ENCODE results near the gene MATN4. TPM values are rescaled to one million over a fixed set of nuclear protein-coding genes. Genes with fewer than 3 reads are reported as not detected.
A peak's percentile ranks its signal among the peaks of the same experiment; 100 is the strongest.

Gene MATN4
- polyA plus RNA-seq, 10 donors = 0.34 to 2.5 (median 0.63) TPM

GRCh38 chr20:45290677-45291355 is 17.3 kb downstream of the MATN4 start:
- peak; percentile 44 to 80 (median 54) for DNase-seq

GRCh38 chr20:45289942-45290676 is 18.0 kb downstream of the MATN4 start:
- DNase-seq = peak in 1 of 3 donors; percentile 39

- no peak for DNase-seq
These were observed 19.2 kb downstream of the MATN4 start for GRCh38 chr20:45288860-45289259.

GRCh38 chr20:45288376-45288775 is 19.7 kb downstream of the MATN4 start:
- no peak for DNase-seq

GRCh38 chr20:45283551-45284057 is 24.5 kb downstream of the MATN4 start:
- DNase-seq = no peak

GRCh38 chr20:45282700-45283550 is 25.2 kb downstream of the MATN4 start:
- DNase-seq = no peak

GRCh38 chr20:45279992-45280391 is 28.1 kb downstream of the MATN4 start:
- no peak for DNase-seq

GRCh38 chr20:45275338-45275737 is 32.8 kb downstream of the MATN4 start:
- DNase-seq = no peak

GRCh38 chr20:45269754-45270270 is 38.3 kb downstream of the MATN4 start:
- no peak for DNase-seq

GRCh38 chr20:45269056-45269455 is 39.0 kb downstream of the MATN4 start:
- DNase-seq = no peak

GRCh38 chr20:45268531-45268930 is 39.6 kb downstream of the MATN4 start:
- no peak for DNase-seq

GRCh38 chr20:45266977-45267376 is 41.1 kb downstream of the MATN4 start:
- DNase-seq = no peak

GRCh38 chr20:45263556-45264266 is 44.4 kb downstream of the MATN4 start:
- DNase-seq = no peak

GRCh38 chr20:45258664-45259063 is 49.4 kb downstream of the MATN4 start:
- no peak for DNase-seq

GRCh38 chr20:45258259-45258658 is 49.8 kb downstream of the MATN4 start:
- no peak for DNase-seq

GRCh38 chr20:45257711-45258110 is 50.4 kb downstream of the MATN4 start:
- no peak for DNase-seq

GRCh38 chr20:45257161-45257560 is 50.9 kb downstream of the MATN4 start:
- DNase-seq = no peak

- DNase-seq = peak in 1 of 3 donors; percentile 3
These were observed 53.5 kb downstream of the MATN4 start, which contains the start of gene SLPI for GRCh38 chr20:45254383-45255262. SLPI (minus strand) TSS chr20:45254564; CDS start chr20:45254543, 21 bp downstream.

GRCh38 chr20:45253261-45253660 is 54.8 kb downstream of the MATN4 start:
- DNase-seq = no peak

All from muscle of back (tissue), 11 donors.